ENCODE data around the gene VWA3B.

The VWA3B gene

GRCh38 chr2:98357849-98358248 is 270.9 kb downstream of the VWA3B start:
- TF ChIP-seq, protein P1, sequence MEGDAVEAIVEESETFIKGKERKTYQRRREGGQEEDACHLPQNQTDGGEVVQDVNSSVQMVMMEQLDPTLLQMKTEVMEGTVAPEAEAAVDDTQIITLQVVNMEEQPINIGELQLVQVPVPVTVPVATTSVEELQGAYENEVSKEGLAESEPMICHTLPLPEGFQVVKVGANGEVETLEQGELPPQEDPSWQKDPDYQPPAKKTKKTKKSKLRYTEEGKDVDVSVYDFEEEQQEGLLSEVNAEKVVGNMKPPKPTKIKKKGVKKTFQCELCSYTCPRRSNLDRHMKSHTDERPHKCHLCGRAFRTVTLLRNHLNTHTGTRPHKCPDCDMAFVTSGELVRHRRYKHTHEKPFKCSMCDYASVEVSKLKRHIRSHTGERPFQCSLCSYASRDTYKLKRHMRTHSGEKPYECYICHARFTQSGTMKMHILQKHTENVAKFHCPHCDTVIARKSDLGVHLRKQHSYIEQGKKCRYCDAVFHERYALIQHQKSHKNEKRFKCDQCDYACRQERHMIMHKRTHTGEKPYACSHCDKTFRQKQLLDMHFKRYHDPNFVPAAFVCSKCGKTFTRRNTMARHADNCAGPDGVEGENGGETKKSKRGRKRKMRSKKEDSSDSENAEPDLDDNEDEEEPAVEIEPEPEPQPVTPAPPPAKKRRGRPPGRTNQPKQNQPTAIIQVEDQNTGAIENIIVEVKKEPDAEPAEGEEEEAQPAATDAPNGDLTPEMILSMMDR (IDR thresholded peaks at IDR 0.05; ENCODE audit: low read depth, low read length) = no peak
- no peak for DNase-seq (ENCODE audit: low read depth in 2 of 2)
- H3K4me3 ChIP-seq (replicated peaks in 1 of 2; ENCODE audit: low read depth in 2 of 2, low read length in 2 of 2) = no peak overlapping the region

- peak in 1 of 2 donors; percentile 4 for DNase-seq (ENCODE audit: low read depth in 2 of 2)
- no peak overlapping the region for H3K4me3 ChIP-seq (replicated peaks in 1 of 2; ENCODE audit: low read depth in 2 of 2, low read length in 2 of 2)
- TF ChIP-seq, protein P1 (IDR thresholded peaks at IDR 0.05; ENCODE audit: low read depth, low read length) = no peak
Observed at GRCh38 chr2:98359986-98360385, 273.0 kb downstream of the VWA3B start.
